Effector CD4-positive, alpha-beta T cell (primary cell): ENCODE results near the gene CLPX.
"Not testable (repeated sequence)": the region's sequence is repeated elsewhere in the genome, so short reads cannot be mapped to it uniquely, and the experiment has no call there.

ENCODE experiments used
- DNase-seq: peaks from one replicate; pipeline ENCODE4 v3.0.0-alpha.2; 2020

CLPX gene

DNA sequence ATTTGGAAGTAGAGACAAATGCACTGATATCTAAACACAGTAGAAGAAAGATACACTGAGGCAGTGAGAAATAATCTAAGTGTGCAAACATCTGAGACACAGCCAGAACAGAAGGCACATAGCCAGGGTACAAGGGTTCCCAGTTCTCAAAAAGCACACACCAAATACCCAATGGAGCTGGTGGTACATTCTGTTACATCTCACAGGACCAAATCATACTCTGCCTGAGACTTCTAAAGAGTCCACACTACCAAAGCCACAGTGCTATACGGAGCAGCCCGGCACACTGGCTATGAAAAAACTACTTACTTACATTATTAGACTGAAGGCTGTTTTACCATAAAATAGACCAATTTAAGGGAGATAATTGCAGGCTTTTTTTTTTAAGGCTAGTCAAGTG, 19.3 kb downstream of the CLPX start:
- no peak for DNase-seq

- no peak for DNase-seq
Measured at GRCh38 chr15:65164139-65164538, 21.0 kb downstream of the CLPX start.

DNA sequence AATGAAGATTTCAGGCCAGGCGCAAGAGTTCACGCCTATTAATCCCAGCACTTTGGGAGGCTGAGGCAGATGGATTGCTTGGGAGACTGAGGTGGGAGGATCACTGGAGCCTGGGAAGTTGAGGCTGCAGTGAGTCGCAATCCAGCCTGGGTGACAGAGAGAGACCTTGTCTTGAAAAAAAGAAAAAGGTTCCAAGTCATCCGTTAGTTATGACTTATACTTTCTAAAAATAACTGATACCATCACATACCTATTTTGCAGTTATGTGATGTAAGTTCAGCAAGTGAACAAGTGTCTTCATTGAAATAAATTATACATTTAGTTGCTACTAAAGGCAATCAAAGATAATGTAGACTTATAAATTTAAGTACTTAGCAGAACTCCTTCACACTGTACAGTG, 22.1 kb downstream of the CLPX start:
- no peak for DNase-seq

DNA sequence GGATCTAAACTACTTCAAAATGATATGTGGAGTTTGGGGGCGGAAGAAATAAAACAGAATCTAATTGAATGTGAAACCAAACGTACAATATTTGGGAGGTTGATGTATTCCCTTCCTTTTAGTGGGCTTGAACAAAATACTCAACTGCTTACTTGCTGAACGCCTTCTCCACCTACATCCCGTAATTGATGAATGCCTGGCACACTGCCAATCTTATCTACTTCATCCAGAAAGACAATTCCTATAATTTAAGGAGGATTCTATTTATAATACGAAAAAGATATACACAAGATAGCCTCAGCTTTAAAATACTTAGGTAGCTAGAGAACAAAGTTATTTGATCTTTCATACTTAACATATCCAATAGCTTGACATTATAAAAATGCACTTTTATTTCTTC, 28.4 kb downstream of the CLPX start:
- no peak for DNase-seq

- DNase-seq, result no peak
Measured at GRCh38 chr15:65154720-65155119, 30.4 kb downstream of the CLPX start.

DNA sequence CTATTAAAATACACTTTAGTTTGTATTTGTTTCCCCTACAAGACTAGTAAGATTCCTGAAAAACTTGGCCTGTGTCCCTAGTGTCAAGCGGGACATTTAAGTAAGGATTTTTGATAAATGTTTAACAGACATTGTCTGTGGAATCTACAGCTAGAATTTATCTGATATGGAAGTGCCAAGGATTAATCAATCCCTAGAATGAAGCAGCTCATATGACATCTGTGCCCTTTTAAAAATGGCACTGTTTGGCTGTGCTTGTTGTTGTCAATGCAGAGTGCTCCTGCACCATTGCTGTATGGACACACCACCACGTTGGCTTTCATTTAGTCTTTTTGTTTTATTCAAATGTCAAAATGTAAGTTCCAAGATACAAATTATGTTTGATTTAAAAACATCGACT, 37.2 kb downstream of the CLPX start:
- DNase-seq, result no peak

DNA sequence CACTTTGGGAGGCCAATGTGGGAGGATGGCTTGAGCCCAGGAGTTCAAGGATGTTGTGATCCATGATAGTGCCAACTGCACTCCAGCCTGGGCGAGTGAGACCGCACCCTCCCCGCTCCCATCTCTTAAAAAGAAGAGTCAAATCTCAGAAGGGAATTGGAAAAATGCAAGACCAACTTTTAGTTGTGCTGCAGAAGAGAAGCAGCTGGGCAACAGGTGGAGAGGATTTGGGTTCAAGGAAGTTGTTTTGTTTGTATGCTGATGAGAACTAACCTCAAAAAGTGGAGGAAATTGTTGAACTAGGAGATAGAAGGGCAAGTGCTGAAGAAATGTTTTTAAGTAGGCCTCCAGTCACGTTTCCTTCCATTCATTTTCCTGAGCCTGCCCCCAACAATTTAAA, 38.7 kb downstream of the CLPX start:
- DNase-seq, result no peak

GRCh38 chr15:65138631-65139030, 46.5 kb downstream of the CLPX start:
- not testable (repeated sequence) for DNase-seq

DNA sequence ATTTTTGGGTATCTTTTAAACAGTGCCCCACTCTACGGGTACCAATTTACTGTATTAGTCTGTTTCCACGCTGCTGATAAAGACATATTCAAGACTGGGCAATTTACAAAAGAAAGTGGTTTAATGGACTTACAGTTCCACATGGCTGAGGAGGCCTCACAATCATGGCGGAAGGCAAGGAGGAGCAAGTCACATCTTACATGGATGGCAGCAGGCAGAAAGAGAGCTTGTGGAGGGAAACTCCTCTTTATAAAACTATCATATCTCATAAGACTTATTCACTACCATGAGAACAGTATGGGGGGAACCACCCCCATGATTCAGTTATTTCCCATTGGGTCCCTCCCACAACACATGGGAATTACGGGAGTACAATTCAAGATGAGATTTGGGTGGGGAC, 47.2 kb downstream of the CLPX start:
- DNase-seq, result not testable (repeated sequence)

DNA sequence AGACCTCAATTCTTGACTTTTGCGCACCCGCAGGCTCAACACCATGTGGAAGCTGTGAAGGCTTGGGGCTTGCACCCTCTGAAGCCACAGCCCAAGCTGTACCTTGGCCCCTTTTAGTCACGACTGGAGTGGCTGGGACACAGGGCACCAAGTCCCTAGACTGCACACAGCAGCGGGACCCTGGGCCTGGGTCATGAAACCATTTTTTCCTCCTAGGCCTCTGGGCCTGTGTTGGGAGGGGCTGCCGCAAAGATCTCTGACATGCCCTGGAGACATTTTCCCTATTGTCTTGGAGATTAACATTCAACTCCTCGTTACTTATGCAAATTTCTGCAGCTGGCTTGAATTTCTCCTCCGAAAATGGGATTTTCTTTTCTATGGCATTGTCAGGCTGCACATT, 48.1 kb downstream of the CLPX start:
- DNase-seq, result not testable (repeated sequence)

DNA sequence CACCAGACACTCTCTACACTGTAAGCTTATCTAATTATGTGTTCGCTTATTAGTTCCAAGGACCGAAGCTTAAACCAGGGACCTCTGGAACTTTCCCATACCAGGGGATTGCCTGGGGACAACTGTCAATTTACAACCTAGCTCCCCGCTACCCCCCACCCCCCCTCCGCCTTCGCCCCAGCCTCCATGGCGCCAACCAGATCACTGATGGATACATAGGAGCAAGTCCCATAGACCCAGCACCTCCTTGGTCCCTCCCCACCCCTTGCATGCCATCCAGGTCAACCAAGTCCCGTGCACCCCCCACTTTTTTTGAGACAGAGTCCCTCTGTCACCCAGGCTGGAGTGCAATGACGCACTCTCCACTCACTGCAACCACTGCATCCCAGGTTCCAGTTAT, 50.6 kb downstream of the CLPX start:
- no peak for DNase-seq

- peak; percentile 77 for DNase-seq
Measured at GRCh38 chr15:65133548-65134200, 51.5 kb downstream of the CLPX start, which contains the start of gene PDCD7. TSS of gene PDCD7 (minus strand) at chr15:65133808. CDS start at chr15:65133781, 27 bp downstream.

DNA sequence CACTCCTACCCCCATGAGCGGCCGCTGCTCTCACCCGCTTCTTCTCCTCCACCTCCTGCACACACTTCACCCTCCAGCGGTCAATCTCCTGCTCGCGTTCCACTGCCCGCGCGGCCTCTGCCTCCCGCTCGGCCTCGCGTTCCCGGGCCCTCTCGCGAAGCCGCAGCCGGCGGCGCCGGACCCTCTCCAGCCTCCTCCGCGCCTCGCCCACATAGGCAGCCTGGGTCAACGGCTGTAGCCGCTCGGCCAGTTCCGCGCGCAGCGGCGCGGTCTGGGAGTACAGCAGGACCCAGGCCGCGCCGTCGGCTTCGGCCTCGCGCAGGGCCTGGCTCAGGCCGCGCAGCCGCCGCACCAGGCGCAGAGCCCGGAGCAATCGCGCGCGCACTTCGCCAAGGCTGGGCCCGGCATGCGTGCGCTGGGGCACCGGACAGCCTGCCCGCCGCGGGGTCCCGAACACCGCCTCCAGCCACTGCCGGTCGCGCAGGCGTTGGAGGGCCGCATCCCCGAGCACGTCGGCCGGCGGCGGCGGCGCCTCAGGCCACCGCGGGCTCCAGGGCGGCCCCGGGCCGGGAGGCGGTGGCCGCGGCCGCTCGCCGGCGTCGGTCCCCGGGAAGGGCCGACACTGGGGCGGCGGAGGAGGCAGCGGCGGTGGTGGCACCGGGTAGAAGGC, 52.1 kb downstream of the CLPX start:
- peak; percentile 4 for DNase-seq

- no peak for DNase-seq
Measured at GRCh38 chr15:65130941-65131340, 54.2 kb downstream of the CLPX start.

- no peak for DNase-seq
Measured at GRCh38 chr15:65115542-65115941, 69.6 kb downstream of the CLPX start.

- DNase-seq, result no peak
Measured at GRCh38 chr15:65115086-65115485, 70.1 kb downstream of the CLPX start, which contains the start of gene UBAP1L. TSS of gene UBAP1L (minus strand) at chr15:65115200. CDS start at chr15:65106215, 8,985 bp downstream.

DNA sequence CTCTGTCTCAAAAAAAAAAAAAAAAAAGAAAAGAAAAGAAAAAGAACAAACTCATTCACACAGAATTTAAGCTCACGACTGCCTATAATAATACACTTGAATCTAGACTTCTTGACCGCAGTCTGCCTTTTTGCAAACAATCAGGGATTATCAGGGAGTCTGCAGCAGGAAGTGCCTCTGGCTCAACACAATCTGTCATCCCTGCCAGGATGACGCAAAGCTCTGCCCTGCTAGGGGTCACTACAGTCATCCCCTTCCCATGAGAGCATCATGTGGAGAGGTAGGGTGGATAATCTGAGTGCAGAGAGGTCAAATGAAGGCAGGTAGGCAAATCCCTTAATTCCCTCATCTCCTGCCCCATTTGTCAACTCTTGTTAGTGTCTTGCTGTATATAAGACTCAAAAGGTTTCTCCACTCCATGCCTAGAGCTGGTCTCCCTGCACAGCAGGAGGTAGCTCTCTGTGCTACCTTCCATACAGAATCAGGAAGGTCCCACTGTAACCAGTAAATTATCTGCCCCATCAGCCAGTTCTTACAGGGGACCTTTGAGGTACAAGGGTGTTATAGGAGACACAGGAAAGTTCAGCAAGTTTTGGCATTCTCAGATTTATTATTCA, 74.4 kb downstream of the CLPX start:
- DNase-seq, result no peak

GRCh38 chr15:65106011-65106590, 79.0 kb downstream of the CLPX start:
- DNase-seq, result no peak

- DNase-seq, result no peak
Measured at GRCh38 chr15:65105038-65105437, 80.1 kb downstream of the CLPX start.

- no peak for DNase-seq
Measured at GRCh38 chr15:65102912-65103311, 82.2 kb downstream of the CLPX start.

- DNase-seq, result no peak
Measured at GRCh38 chr15:65101891-65102708, 83.0 kb downstream of the CLPX start.

DNA sequence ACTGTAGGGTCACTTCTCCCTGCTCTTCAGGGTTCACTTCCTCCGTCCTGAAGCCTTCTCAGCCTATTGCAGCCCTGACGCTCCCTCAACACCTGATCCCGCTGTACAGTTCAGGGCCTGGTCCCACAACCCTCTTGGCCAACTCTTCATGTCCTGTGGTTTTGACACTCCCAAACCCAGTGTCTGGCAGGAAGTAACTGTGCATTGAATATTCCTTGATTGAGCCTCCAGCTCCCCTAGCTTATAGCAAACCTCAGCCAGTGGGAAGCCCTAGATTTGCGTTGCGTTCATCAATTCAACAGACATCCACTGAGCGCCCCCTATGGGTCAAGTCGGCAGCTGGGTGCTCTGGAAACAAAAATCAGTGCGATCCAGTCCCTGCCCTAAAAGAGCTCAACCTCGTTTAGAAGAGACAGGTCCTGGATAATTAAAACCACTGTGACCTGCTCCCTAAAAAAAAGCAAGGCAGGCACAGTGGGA, 83.7 kb downstream of the CLPX start:
- DNase-seq, result peak; percentile 15

DNA sequence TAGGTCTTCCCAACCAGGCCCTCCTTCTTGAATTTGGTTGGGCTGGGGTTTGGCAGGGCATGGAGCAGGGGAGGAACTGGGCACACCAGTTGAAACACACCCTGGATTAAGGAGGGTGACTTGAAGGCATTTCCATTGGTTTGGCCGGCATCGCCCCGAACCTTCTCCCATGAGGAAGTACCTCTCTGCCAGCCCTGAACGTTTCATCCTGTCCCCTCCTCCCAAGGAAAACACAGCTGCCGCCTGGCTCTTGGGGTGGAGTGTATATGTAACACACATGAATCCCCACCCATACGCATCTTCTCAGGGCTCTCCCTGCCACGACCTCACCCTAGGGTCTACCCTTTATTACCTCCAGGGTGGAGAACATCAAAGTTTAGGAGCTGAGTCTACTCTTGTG, 84.7 kb downstream of the CLPX start:
- no peak for DNase-seq
